Activated CD4-positive, alpha-beta T cell treated with anti-CD3 and anti-CD28 coated beads for 24 hours (primary cell): ENCODE data around the gene KDM6A.
"Not testable (repeated sequence)": the region's sequence is repeated elsewhere in the genome, so short reads cannot be mapped to it uniquely, and the experiment has no call there.

ENCODE experiments used
- DNase-seq, 2 donors: peaks; one replicate each; pipeline ENCODE4 v3.0.0-alpha.2; 2020; ENCODE audit warnings: low read depth in 2 of 2

The KDM6A gene

GRCh38 chrX:45007598-45007997 is 134.6 kb downstream of the KDM6A start:
- DNase-seq = no peak

GRCh38 chrX:45009371-45010000 is 136.5 kb downstream of the KDM6A start:
- DNase-seq = no peak

- DNase-seq = no peak
Measured at GRCh38 chrX:45011131-45011530, 138.1 kb downstream of the KDM6A start.

- DNase-seq = no peak
Measured at GRCh38 chrX:45011597-45011996, 138.6 kb downstream of the KDM6A start.

- no peak for DNase-seq
Measured at GRCh38 chrX:45017946-45018345, 145.0 kb downstream of the KDM6A start.

- DNase-seq = no peak
Measured at GRCh38 chrX:45022150-45022549, 149.2 kb downstream of the KDM6A start.

- DNase-seq = no peak
Measured at GRCh38 chrX:45024501-45024900, 151.5 kb downstream of the KDM6A start.

GRCh38 chrX:45026036-45026435 is 153.0 kb downstream of the KDM6A start:
- DNase-seq = no peak

GRCh38 chrX:45031830-45032378 is 158.9 kb downstream of the KDM6A start:
- DNase-seq = no peak

GRCh38 chrX:45035071-45035470 is 162.1 kb downstream of the KDM6A start:
- DNase-seq = no peak

- DNase-seq = no peak
Measured at GRCh38 chrX:45036161-45036560, 163.2 kb downstream of the KDM6A start.

GRCh38 chrX:45040137-45040536 is 167.1 kb downstream of the KDM6A start:
- not testable (repeated sequence) for DNase-seq

GRCh38 chrX:45046417-45046816 is 173.4 kb downstream of the KDM6A start:
- DNase-seq = no peak

GRCh38 chrX:45050558-45050957 is 177.6 kb downstream of the KDM6A start:
- DNase-seq = no peak

- no peak for DNase-seq
Measured at GRCh38 chrX:45056428-45057145, 183.6 kb downstream of the KDM6A start.

GRCh38 chrX:45059906-45060305 is 186.9 kb downstream of the KDM6A start:
- not testable (repeated sequence) for DNase-seq

GRCh38 chrX:45063319-45064095 is 190.5 kb downstream of the KDM6A start:
- DNase-seq = no peak

- no peak for DNase-seq
Measured at GRCh38 chrX:45068569-45068968, 195.6 kb downstream of the KDM6A start.

GRCh38 chrX:45070116-45071007 is 197.4 kb downstream of the KDM6A start:
- no peak for DNase-seq

- DNase-seq = not testable (repeated sequence)
Measured at GRCh38 chrX:45073011-45073410, 200.0 kb downstream of the KDM6A start.

GRCh38 chrX:45077748-45078424 is 204.9 kb downstream of the KDM6A start:
- no peak for DNase-seq
